ENCODE data around the gene MAP3K20. TPM values are rescaled to one million over a fixed set of nuclear protein-coding genes. Genes with fewer than 3 reads are reported as not detected.
"Not testable (repeated sequence)": the region's sequence is repeated elsewhere in the genome, so short reads cannot be mapped to it uniquely, and the experiment has no call there.

The MAP3K20 gene
- total RNA-seq, 5 donors from 2014 or later (not counting 1 experiment from before 2014, with no cell fraction given): 1.1 to 3.0 (median 1.4) TPM

DNA sequence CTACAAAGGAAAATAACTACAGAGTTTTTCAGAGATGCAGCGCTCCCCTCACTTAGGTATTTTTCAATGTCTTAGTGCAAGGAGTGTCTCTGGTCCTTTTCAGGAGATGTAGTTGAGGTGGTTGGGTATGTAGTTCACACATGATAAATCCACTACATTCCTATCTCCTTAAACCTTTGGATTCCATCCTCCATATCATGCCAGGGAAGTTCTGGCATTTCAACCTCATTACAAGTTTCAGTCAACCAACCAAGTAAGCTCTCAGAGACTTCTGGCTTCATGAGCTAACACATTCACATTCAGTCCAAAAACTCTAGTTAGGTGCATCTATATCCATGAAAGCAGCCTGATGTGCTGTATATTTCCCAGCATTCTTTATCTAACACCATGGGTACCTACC is 47.3 kb downstream of the MAP3K20 start:
- Histone ChIP-seq H3K9me3 (no peaks in the 10 kb centered on the region), H3K4me1 (ENCODE audit: control insufficient read depth in 1 of 2, extremely low read depth in 1 of 2, insufficient read depth in 2 of 2, low read length in 2 of 2) (no peaks in the 10 kb centered on the region), H3K4me3 (ENCODE audit: control insufficient read depth in 1 of 2, extremely low read depth in 1 of 2, low read length in 1 of 2) (no peak overlapping the region), H3K27ac (ENCODE audit: low read length) (no peak overlapping the region), H3K36me3 (ENCODE audit: control insufficient read depth in 2 of 2, extremely low read depth in 1 of 2, insufficient read depth in 1 of 2, low read length in 1 of 2) (no peaks in the 10 kb centered on the region), H3K27me3 (replicated peaks in 1 of 2; ENCODE audit: control insufficient read depth in 2 of 2, extremely low read depth in 1 of 2, insufficient read depth in 2 of 2, low read length in 1 of 2) (peaks cover 0 to 5% of the 10 kb centered on the region in 2 experiments)
- DNase-seq: no peak
- Mint-ChIP-seq H3K4me1 (no peaks in the 10 kb centered on the region), H3K36me3 (no peaks in the 10 kb centered on the region), H3K27ac (no peak overlapping the region), H3K9me3 (no peaks in the 10 kb centered on the region), H3K27me3 (no peaks in the 10 kb centered on the region), H3K4me3 (no peak overlapping the region)
- ChIA-PET POLR2A (no interaction called here), CTCF (no interaction called here)
- no CpG with 5 or more reads among the region's 1 CpG for WGBS (ENCODE audit: insufficient coverage)
- no peak for ATAC-seq (replicated peaks in 1 of 4)

DNA sequence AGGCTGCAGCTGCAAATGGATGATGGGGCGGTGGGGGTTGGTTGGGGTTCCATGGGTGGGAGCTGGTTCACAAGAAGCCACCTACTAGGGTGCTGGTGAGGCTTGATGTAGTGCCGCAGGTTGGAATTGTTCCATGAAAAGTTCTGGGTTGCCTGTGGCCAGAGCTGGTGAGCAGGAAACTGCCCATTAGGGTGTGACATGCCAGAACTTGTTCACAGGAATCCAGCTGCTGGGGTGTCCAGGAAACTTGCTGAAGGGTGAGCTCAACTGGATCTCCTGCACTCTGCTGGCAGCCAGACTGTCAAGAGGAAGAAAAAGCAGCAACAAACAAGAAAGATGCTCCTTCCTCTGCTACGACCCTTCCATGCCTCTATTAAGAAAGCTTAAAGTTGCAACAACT is 48.8 kb downstream of the MAP3K20 start:
- Mint-ChIP-seq H3K4me1 (no peaks in the 10 kb centered on the region), H3K27ac (no peak overlapping the region), H3K27me3 (no peaks in the 10 kb centered on the region), H3K36me3 (no peaks in the 10 kb centered on the region), H3K4me3 (no peak overlapping the region), H3K9me3 (no peaks in the 10 kb centered on the region)
- ChIA-PET CTCF (no interaction called here), POLR2A (no interaction called here)
- Histone ChIP-seq H3K9me3 (no peaks in the 10 kb centered on the region), H3K36me3 (ENCODE audit: control insufficient read depth in 2 of 2, extremely low read depth in 1 of 2, insufficient read depth in 1 of 2, low read length in 1 of 2) (no peaks in the 10 kb centered on the region), H3K27me3 (replicated peaks in 1 of 2; ENCODE audit: control insufficient read depth in 2 of 2, extremely low read depth in 1 of 2, insufficient read depth in 2 of 2, low read length in 1 of 2) (no peaks in the 10 kb centered on the region), H3K27ac (ENCODE audit: low read length) (no peak overlapping the region), H3K4me1 (ENCODE audit: control insufficient read depth in 1 of 2, extremely low read depth in 1 of 2, insufficient read depth in 2 of 2, low read length in 2 of 2) (no peaks in the 10 kb centered on the region), H3K4me3 (ENCODE audit: control insufficient read depth in 1 of 2, extremely low read depth in 1 of 2, low read length in 1 of 2) (no peak overlapping the region)
- WGBS (ENCODE audit: insufficient coverage): 100% methylated on average over 1 of the region's 3 CpGs
- ATAC-seq (replicated peaks in 1 of 4) (no peak), DNase-seq (no peak)

DNA sequence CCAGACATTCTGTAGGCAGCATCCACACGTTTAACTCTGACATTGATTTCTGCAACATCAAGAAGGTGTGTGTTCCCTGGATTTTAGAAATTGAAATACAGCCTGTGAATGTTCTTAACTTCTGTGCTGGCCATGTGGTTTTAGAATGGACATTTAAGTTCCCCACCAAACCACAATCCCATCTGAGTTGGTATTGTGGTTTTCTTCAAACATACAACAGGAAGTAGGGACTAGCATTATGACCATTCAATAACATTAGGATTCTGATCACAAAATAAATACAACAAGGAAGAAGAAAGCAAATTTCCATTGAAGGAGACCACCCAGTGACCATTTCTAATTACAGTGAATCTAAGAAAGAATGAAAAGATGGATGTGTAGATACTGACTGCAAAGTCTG is 51.2 kb downstream of the MAP3K20 start:
- H3K9me3 ChIP-seq: no peaks in the 10 kb centered on the region
- H3K4me1 ChIP-seq (ENCODE audit: control insufficient read depth in 1 of 2, extremely low read depth in 1 of 2, insufficient read depth in 2 of 2, low read length in 2 of 2): no peaks in the 10 kb centered on the region
- WGBS (ENCODE audit: insufficient coverage): 20% methylated on average over 1 of the region's 1 CpG
- Mint-ChIP-seq H3K36me3 (no peaks in the 10 kb centered on the region), H3K27ac (no peak overlapping the region), H3K4me3 (no peak overlapping the region), H3K9me3 (no peaks in the 10 kb centered on the region), H3K4me1 (no peaks in the 10 kb centered on the region), H3K27me3 (no peaks in the 10 kb centered on the region)
- H3K27ac ChIP-seq (ENCODE audit: low read length): no peak overlapping the region
- CTCF ChIA-PET: no interaction called here
- DNase-seq: no peak
- no peak for ATAC-seq (replicated peaks in 1 of 4)
- H3K27me3 ChIP-seq (replicated peaks in 1 of 2; ENCODE audit: control insufficient read depth in 2 of 2, extremely low read depth in 1 of 2, insufficient read depth in 2 of 2, low read length in 1 of 2): no peaks in the 10 kb centered on the region
- POLR2A ChIA-PET: no interaction called here
- no peak overlapping the region for H3K4me3 ChIP-seq (ENCODE audit: control insufficient read depth in 1 of 2, extremely low read depth in 1 of 2, low read length in 1 of 2)
- no peaks in the 10 kb centered on the region for H3K36me3 ChIP-seq (ENCODE audit: control insufficient read depth in 2 of 2, extremely low read depth in 1 of 2, insufficient read depth in 1 of 2, low read length in 1 of 2)

DNA sequence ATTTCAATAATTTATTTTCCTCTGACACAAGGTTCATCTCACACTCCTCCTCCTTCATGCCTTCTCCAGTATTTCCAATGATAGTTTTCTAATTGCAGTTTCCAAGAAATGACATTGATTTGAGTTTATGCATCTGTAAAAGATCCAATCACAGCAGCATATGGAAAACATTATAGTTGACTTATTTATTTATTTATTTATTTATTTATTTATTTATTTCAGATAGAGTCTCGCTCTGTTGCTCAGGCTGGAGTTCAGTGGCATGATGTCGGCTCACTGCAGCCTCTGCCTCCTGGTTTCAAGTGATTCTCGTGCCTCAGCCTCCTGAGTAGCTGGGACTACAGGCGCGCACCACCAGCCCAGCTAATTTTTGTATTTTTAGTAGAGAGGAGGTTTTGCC is 52.5 kb downstream of the MAP3K20 start:
- H3K9me3 Mint-ChIP-seq; H3K27me3 Mint-ChIP-seq; H3K27ac ChIP-seq (ENCODE audit: low read length); H3K36me3 ChIP-seq (ENCODE audit: control insufficient read depth in 2 of 2, extremely low read depth in 1 of 2, insufficient read depth in 1 of 2, low read length in 1 of 2); H3K4me1 Mint-ChIP-seq; POLR2A ChIA-PET; H3K9me3 ChIP-seq; ATAC-seq (replicated peaks in 1 of 4); DNase-seq; H3K27me3 ChIP-seq (replicated peaks in 1 of 2; ENCODE audit: control insufficient read depth in 2 of 2, extremely low read depth in 1 of 2, insufficient read depth in 2 of 2, low read length in 1 of 2); CTCF ChIA-PET; H3K4me1 ChIP-seq (ENCODE audit: control insufficient read depth in 1 of 2, extremely low read depth in 1 of 2, insufficient read depth in 2 of 2, low read length in 2 of 2); H3K4me3 ChIP-seq (ENCODE audit: control insufficient read depth in 1 of 2, extremely low read depth in 1 of 2, low read length in 1 of 2); H3K27ac Mint-ChIP-seq; H3K4me3 Mint-ChIP-seq; H3K36me3 Mint-ChIP-seq: not testable (repeated sequence)
- WGBS (ENCODE audit: insufficient coverage): 100% methylated on average over 1 of the region's 5 CpGs

DNA sequence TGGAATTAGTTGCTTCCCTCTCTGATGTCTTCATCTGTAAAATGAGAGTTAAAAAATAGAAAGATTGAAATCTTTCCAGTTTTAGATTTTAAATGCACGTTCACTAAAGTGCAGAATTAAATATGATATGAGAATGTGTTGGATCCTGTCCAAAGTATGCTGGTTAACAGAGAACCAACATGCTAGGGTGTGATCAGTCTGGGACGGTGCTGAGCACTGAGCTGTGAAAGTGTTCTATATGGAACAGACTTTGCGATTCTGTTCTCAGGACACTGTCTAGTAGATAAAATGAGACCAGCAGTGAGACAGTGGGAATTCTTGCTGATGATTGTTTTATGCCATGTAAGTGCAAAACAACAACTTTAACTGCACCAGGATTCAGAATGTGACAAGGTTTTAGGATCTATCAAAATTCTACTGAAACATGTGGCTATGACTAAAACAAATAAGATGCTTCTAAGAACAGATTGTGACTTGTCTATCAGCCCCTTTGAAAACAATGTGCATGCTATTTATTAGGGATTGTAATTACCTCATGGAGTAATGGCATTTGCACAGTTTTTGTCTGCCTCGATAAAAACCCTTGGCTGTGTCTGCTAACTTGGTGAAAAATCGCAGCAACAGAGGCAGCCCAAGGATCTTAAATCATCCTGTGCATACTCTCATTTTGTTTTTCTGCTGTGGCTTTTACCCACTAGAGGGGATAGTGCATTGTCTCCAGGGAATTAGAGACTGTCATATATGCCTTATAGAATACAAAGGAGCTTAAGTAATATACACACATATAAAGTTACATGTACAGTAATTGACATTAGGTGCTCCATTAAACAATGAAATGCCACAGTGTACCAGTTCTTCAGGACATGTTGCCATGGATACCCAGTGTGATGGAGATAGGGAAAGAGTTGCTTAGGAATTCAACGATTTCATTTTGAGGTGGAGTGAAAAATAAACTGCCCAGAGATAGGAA is 55.1 kb downstream of the MAP3K20 start:
- Mint-ChIP-seq H3K9me3 (no peaks in the 10 kb centered on the region), H3K4me3 (no peak overlapping the region), H3K36me3 (no peaks in the 10 kb centered on the region), H3K4me1 (peaks cover 2 to 13% (median 11%) of the 10 kb centered on the region in 3 donors), H3K27me3 (peaks cover 14 to 15% of the 10 kb centered on the region in 2 donors), H3K27ac (no peak overlapping the region)
- Histone ChIP-seq H3K36me3 (ENCODE audit: control insufficient read depth in 2 of 2, extremely low read depth in 1 of 2, insufficient read depth in 1 of 2, low read length in 1 of 2) (no peaks in the 10 kb centered on the region), H3K27me3 (replicated peaks in 1 of 2; ENCODE audit: control insufficient read depth in 2 of 2, extremely low read depth in 1 of 2, insufficient read depth in 2 of 2, low read length in 1 of 2) (no peaks in the 10 kb centered on the region), H3K9me3 (no peaks in the 10 kb centered on the region), H3K27ac (ENCODE audit: low read length) (no peak overlapping the region), H3K4me3 (ENCODE audit: control insufficient read depth in 1 of 2, extremely low read depth in 1 of 2, low read length in 1 of 2) (no peak overlapping the region), H3K4me1 (ENCODE audit: control insufficient read depth in 1 of 2, extremely low read depth in 1 of 2, insufficient read depth in 2 of 2, low read length in 2 of 2) (peaks cover 5 to 10% of the 10 kb centered on the region in 2 experiments)
- ChIA-PET POLR2A (interaction anchor here in 1 of 2 donors (0.6 kb wide), 1 partner anchor 9 kb away, joined by 3 read pairs; no protein-coding TSS in a partner anchor), CTCF (no interaction called here)
- DNase-seq (no peak), ATAC-seq (replicated peaks in 1 of 4) (no peak)
- 69% methylated on average over 4 of the region's 6 CpGs for WGBS (ENCODE audit: insufficient coverage)

DNA sequence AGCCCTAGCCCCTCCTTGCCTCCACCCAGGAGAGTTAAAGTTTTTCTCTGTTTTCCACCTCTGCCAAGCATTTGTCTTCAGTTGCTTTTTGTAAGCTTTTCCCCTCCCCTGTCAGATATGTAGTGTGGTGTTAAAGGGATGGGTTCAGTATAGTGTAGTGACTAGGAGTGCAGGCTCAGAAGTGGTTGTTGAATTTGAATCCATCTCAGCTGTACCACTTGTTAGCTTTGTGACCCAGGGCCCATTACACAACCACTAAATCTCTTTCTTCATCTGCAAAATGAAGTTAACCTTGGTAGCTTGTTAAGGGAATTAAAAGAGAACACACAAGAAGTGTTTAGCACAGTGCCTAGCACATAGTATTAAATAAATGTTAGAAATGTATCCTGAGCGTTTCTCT is 56.9 kb downstream of the MAP3K20 start:
- no peak overlapping the region for H3K4me3 Mint-ChIP-seq
- H3K27me3 Mint-ChIP-seq: peaks cover 14 to 15% of the 10 kb centered on the region in 2 donors
- no peaks in the 10 kb centered on the region for H3K9me3 Mint-ChIP-seq
- H3K27ac Mint-ChIP-seq: no peak overlapping the region
- peaks cover 18 to 30% (median 28%) of the 10 kb centered on the region in 3 donors for H3K4me1 Mint-ChIP-seq
- DNase-seq (no peak), ATAC-seq (replicated peaks in 1 of 4) (no peak)
- no peaks in the 10 kb centered on the region for H3K36me3 Mint-ChIP-seq
- H3K4me1 ChIP-seq (ENCODE audit: control insufficient read depth in 1 of 2, extremely low read depth in 1 of 2, insufficient read depth in 2 of 2, low read length in 2 of 2): peaks cover 5 to 25% of the 10 kb centered on the region in 2 experiments
- CTCF ChIA-PET: no interaction called here
- no peaks in the 10 kb centered on the region for H3K27me3 ChIP-seq (replicated peaks in 1 of 2; ENCODE audit: control insufficient read depth in 2 of 2, extremely low read depth in 1 of 2, insufficient read depth in 2 of 2, low read length in 1 of 2)
- no peak overlapping the region for H3K27ac ChIP-seq (ENCODE audit: low read length)
- no CpG with 5 or more reads among the region's 1 CpG for WGBS (ENCODE audit: insufficient coverage)
- H3K36me3 ChIP-seq (ENCODE audit: control insufficient read depth in 2 of 2, extremely low read depth in 1 of 2, insufficient read depth in 1 of 2, low read length in 1 of 2): no peaks in the 10 kb centered on the region
- H3K4me3 ChIP-seq (ENCODE audit: control insufficient read depth in 1 of 2, extremely low read depth in 1 of 2, low read length in 1 of 2): no peak overlapping the region
- no peaks in the 10 kb centered on the region for H3K9me3 ChIP-seq
- POLR2A ChIA-PET: no interaction called here
